WTC11 (cell line): Measurements from ENCODE around the gene SAMD8.

Experiments used
- ATF6 ChIP-seq: sonication (generic); formaldehyde crosslinking; IDR thresholded peaks from 2 replicates; pipeline ENCODE4 v1.8.1; 2023; ENCODE audit warnings: mild to moderate bottlenecking, missing genetic modification reagents
- CTCF ChIP-seq: fragments of 200-600 bp; IDR thresholded peaks from 2 replicates; pipeline ENCODE4 v1.8.0; 2022; ENCODE audit warnings: antibody characterized with exemption
- IRF1 ChIP-seq: sonication (generic); formaldehyde crosslinking; IDR thresholded peaks from 2 replicates; pipeline ENCODE4 v1.8.0; 2023; ENCODE audit warnings: missing genetic modification reagents
- IRF2 ChIP-seq: sonication (generic); formaldehyde crosslinking; IDR thresholded peaks from 2 replicates; pipeline ENCODE4 v1.8.0; 2022; ENCODE audit warnings: low read depth, missing genetic modification reagents, borderline replicate concordance
- NR3C1 ChIP-seq: sonication (generic); formaldehyde crosslinking; conservative IDR thresholded peaks from 2 replicates; pipeline ENCODE4 v1.8.1; 2023; ENCODE audit warnings: low read depth, mild to moderate bottlenecking, missing genetic modification reagents
- SP1 ChIP-seq: sonication (generic); formaldehyde crosslinking; conservative IDR thresholded peaks from 2 replicates; pipeline ENCODE4 v1.8.1; 2022; ENCODE audit warnings: missing genetic modification reagents
- ZNF121 ChIP-seq: sonication (generic); formaldehyde crosslinking; IDR thresholded peaks from 2 replicates; pipeline ENCODE4 v1.8.0; 2023; ENCODE audit warnings: missing genetic modification reagents
- ZNF263 ChIP-seq: sonication (generic); formaldehyde crosslinking; IDR thresholded peaks from 2 replicates; pipeline ENCODE4 v1.8.1; 2022; ENCODE audit warnings: low read depth, mild to moderate bottlenecking, moderate library complexity, missing genetic modification reagents

- TF ChIP-seq SP1 (CRISPR knock-in tag), result no peak
- no peak for TF ChIP-seq CTCF
- no peak for TF ChIP-seq ATF6 (CRISPR knock-in tag)
- TF ChIP-seq ZNF121 (CRISPR knock-in tag), result no peak
- no peak for TF ChIP-seq ZNF263 (CRISPR knock-in tag)
- TF ChIP-seq NR3C1 (CRISPR knock-in tag), result no peak
- no peak for TF ChIP-seq IRF2 (CRISPR knock-in tag)
- TF ChIP-seq IRF1 (CRISPR knock-in tag), result no peak
Measured at GRCh38 chr10:75140246-75140645, 28.8 kb downstream of the SAMD8 start.
